HG03045 (cell line): ENCODE results near the gene DIMT1.
A peak's percentile ranks its signal among the peaks of the same experiment; 100 is the strongest.

Source experiments
- ATAC-seq: cut with Tn5 transposase; IDR thresholded peaks from one replicate; pipeline ENCODE4 v1.9.1; 2021; ENCODE audit warnings: mild to moderate bottlenecking, moderate library complexity; ENCODE audit not compliant: unreplicated experiment

DIMT1 gene

GRCh38 chr5:62403411-62404250 lies at the start of gene DIMT1:
TSS of gene DIMT1 (minus strand) at chr5:62403905. CDS start at chr5:62403772, 133 bp downstream.
- peak; percentile 98 for ATAC-seq

GRCh38 chr5:62450259-62450658 lies 46.6 kb upstream of the DIMT1 start:
- no peak for ATAC-seq

- no peak for ATAC-seq
These were observed 44.8 kb upstream of the DIMT1 start for GRCh38 chr5:62448528-62448927.

GRCh38 chr5:62432621-62433064 lies 28.9 kb upstream of the DIMT1 start:
- no peak for ATAC-seq

- no peak for ATAC-seq
These were observed 28.3 kb upstream of the DIMT1 start for GRCh38 chr5:62431735-62432620.

GRCh38 chr5:62424763-62425162 lies 21.1 kb upstream of the DIMT1 start:
- no peak for ATAC-seq

- no peak for ATAC-seq
These were observed 17.7 kb upstream of the DIMT1 start for GRCh38 chr5:62421414-62421813.

GRCh38 chr5:62419609-62420008 lies 15.9 kb upstream of the DIMT1 start:
- no peak for ATAC-seq

GRCh38 chr5:62418462-62419076 lies 14.9 kb upstream of the DIMT1 start:
- no peak for ATAC-seq

- ATAC-seq = no peak
These were observed 10.0 kb upstream of the DIMT1 start for GRCh38 chr5:62413711-62414110.

GRCh38 chr5:62412549-62413329 lies 9.0 kb upstream of the DIMT1 start, which contains the start of gene IPO11:
TSS of gene IPO11 (plus strand) at chr5:62412763. CDS start at chr5:62437280, 24,517 bp downstream.
- peak; percentile 97 for ATAC-seq

GRCh38 chr5:62395210-62395950 lies 8.3 kb downstream of the DIMT1 start:
- ATAC-seq = no peak

- ATAC-seq = no peak
These were observed 16.9 kb downstream of the DIMT1 start for GRCh38 chr5:62386824-62387223.

- ATAC-seq = no peak
These were observed 17.8 kb downstream of the DIMT1 start for GRCh38 chr5:62385816-62386400.

GRCh38 chr5:62385131-62385530 lies 18.6 kb downstream of the DIMT1 start:
- no peak for ATAC-seq

- ATAC-seq = no peak
These were observed 27.6 kb downstream of the DIMT1 start for GRCh38 chr5:62376064-62376463.

- ATAC-seq = no peak
These were observed 28.1 kb downstream of the DIMT1 start for GRCh38 chr5:62375627-62376026.

GRCh38 chr5:62374090-62374489 lies 29.6 kb downstream of the DIMT1 start:
- ATAC-seq = no peak

GRCh38 chr5:62373382-62373781 lies 30.3 kb downstream of the DIMT1 start:
- no peak for ATAC-seq
